ENCODE results near the gene SIRPA. TPM values are rescaled to one million over a fixed set of nuclear protein-coding genes. Genes with fewer than 3 reads are reported as not detected.

Gene SIRPA
- total and polyA plus RNA-seq, 2 of the 8 experiments (the other 6 are each of a cell fraction or from before 2014, with no cell fraction given), result 3.9 to 4.3 TPM

DNA sequence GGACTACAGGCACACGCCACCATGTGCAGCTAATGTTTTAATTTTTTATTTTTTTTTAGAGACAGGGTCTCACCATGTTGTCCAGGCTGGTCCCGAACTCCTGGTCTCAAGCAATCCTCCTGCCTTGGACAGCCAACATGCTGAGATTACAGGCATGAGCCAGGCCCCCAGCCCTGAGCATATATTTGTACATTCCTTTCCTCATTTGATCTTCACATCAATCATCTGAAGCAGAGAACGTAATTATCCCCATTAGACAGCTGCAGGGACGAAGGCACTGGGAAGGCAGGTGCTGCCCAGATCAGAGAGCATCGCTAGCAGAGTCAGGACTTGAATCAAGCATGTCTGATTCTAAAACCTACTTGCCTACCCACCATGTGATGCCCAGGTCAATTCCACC, 41.0 kb upstream of the SIRPA start (continued):
- TF ChIP-seq, protein P1, sequence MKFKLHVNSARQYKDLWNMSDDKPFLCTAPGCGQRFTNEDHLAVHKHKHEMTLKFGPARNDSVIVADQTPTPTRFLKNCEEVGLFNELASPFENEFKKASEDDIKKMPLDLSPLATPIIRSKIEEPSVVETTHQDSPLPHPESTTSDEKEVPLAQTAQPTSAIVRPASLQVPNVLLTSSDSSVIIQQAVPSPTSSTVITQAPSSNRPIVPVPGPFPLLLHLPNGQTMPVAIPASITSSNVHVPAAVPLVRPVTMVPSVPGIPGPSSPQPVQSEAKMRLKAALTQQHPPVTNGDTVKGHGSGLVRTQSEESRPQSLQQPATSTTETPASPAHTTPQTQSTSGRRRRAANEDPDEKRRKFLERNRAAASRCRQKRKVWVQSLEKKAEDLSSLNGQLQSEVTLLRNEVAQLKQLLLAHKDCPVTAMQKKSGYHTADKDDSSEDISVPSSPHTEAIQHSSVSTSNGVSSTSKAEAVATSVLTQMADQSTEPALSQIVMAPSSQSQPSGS (IDR thresholded peaks at IDR 0.05; ENCODE audit: low read length), result no peak
- TF ChIP-seq ASH2L (IDR thresholded peaks at IDR 0.05; ENCODE audit: low read length) (no peak), CHD2 (IDR thresholded peaks at IDR 0.05; ENCODE audit: low read length) (no peak), MAFK (IDR thresholded peaks at IDR 0.05; ENCODE audit: low read depth, low read length) (no peak), POLR2AphosphoS5 (IDR thresholded peaks at IDR 0.05; ENCODE audit: low read depth, low read length) (no peak)
- TF ChIP-seq, protein P2, sequence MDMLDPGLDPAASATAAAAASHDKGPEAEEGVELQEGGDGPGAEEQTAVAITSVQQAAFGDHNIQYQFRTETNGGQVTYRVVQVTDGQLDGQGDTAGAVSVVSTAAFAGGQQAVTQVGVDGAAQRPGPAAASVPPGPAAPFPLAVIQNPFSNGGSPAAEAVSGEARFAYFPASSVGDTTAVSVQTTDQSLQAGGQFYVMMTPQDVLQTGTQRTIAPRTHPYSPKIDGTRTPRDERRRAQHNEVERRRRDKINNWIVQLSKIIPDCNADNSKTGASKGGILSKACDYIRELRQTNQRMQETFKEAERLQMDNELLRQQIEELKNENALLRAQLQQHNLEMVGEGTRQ (IDR thresholded peaks at IDR 0.05; ENCODE audit: low read length), result no peak
